Stimulated activated CD8-positive, alpha-beta memory T cell treated with anti-CD3 and anti-CD28 coated beads, Interleukin-7, amount 100 ng/mL, for 24 hours (primary cell): ENCODE measurements around the gene CYGB.
"Not testable (repeated sequence)": the region's sequence is repeated elsewhere in the genome, so short reads cannot be mapped to it uniquely, and the experiment has no call there.

Experiments
- DNase-seq: peaks from one replicate; pipeline ENCODE4 v3.0.0-alpha.2; 2020; ENCODE audit warnings: low read depth

The CYGB gene

GRCh38 chr17:76538281-76538931 is 897 bp upstream of the CYGB start:
- no peak for DNase-seq

GRCh38 chr17:76537288-76537577 is 276 bp downstream of the CYGB start:
- no peak for DNase-seq

GRCh38 chr17:76536511-76537287 is 810 bp downstream of the CYGB start:
- DNase-seq: no peak

GRCh38 chr17:76535788-76536510 is 1.6 kb downstream of the CYGB start:
- DNase-seq: no peak

- no peak for DNase-seq
Measured at GRCh38 chr17:76534831-76535732, 2.4 kb downstream of the CYGB start.

DNA sequence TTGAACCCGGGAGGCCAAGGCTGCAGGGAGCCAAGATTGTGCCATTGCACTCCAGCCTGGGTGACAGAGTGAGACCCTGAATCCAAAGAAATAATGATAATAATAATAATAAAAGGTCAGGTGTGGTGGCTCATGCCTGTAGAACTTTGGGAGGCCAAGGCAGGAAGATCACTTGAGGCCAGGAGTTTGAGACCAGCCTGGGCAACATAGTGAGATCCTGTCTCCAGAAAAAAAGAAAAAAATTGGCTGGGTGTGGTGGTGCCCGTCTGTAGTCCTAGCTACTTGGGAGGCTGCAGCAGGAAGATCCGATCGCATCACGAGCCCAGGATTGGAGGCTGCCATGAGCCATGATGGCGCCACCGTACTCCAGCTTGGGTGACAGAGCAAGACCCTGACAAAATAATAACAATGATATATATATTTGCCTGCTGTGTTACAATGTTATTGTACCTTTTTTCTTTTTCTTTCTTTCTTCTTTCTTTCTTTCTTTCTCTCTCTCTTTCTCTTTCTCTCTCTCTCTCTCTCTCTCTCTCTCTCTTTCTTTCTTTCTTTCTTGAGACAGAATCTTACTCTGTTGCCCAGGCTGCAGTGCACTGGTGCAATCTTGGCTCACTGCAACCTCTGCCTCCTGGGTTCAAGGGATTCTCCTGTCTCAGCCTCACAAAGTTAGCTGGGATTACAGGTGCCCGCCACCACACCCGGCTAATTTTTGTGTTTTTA is 3.7 kb downstream of the CYGB start:
- DNase-seq: not testable (repeated sequence)

DNA sequence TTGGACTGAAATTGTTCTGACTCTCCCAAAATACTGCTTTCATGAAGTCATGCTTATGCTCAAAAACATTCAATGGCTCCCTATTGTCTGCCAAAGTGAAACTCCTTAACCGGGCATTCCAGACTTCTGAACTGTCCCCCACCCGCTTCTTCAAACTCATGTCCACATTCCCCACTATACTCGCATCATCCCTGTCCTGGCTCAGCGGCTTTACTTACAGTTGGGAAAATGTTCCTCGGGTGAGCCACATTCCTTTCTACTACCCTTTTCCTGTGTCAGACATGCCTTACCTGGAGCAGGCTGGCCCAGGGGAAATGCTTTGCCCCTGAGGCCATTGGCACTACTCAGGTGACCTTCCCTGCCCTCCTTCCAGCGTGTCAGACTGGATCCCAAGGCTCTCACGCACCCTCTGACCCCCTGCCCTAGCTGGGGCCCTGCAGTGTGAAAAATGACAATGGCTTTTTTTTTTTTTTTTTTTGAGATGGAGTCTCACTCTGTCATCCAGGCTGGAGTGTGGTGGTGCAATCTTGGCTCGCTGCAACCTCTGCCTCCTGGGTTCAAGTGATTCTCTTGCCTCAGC is 5.3 kb downstream of the CYGB start:
- no peak for DNase-seq

- no peak for DNase-seq
Measured at GRCh38 chr17:76531486-76532038, 5.9 kb downstream of the CYGB start.

GRCh38 chr17:76530811-76531485 is 6.6 kb downstream of the CYGB start:
- no peak for DNase-seq

DNA sequence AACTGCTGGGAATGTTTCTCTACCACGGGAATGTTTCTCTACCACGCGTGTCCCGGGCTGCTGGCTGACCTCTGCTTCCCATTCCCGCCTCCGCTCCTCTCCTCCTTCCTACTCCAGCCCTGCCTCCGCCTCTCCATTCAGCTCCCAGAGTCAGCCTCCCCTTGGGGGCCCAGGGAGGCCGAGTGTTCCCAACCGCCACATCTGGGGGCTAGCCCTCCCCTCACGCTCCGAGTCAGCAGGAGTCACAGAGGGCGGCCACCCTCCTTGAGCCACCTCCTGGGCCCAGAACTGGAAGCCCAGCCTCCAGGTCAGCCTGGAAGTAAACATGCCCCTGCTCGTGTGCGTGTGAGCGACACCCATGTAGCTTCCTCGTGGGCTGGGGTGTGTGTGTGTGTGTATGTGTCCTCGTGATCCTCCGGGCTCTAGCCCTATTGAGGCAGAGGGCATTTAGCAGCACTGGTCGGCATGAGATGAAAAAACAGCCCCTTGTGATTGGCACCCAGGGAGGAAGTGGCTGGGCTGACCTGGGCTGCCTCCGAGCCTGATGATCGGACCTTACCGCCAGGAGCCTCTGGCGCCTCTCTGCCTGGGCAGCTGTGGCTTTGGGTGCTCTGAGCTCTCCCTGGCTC is 7.3 kb downstream of the CYGB start:
- no peak for DNase-seq

GRCh38 chr17:76529224-76530094 is 8.1 kb downstream of the CYGB start:
- DNase-seq: no peak

- no peak for DNase-seq
Measured at GRCh38 chr17:76528528-76529223, 8.8 kb downstream of the CYGB start.

GRCh38 chr17:76528156-76528527 is 9.4 kb downstream of the CYGB start:
- no peak for DNase-seq

- no peak for DNase-seq
Measured at GRCh38 chr17:76527430-76528111, 9.9 kb downstream of the CYGB start.

DNA sequence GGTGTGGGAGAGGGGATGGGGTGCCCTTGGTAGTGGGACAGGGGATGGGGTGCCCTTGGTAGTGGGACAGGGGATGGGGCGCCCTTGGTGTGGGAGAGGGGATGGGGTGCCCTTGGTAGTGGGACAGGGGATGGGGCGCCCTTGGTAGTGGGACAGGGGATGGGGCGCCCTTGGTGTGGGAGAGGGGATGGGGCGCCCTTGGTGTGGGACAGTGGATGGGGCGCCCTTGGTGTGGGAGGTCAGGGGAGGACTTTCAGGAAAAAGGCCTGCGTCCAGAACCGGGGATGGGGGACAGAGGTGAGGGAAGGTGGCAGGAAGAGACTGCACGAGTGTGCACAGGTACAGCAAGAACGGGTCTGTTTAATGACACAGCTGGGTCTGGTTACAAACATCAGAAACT is 10.5 kb downstream of the CYGB start:
- not testable (repeated sequence) for DNase-seq

DNA sequence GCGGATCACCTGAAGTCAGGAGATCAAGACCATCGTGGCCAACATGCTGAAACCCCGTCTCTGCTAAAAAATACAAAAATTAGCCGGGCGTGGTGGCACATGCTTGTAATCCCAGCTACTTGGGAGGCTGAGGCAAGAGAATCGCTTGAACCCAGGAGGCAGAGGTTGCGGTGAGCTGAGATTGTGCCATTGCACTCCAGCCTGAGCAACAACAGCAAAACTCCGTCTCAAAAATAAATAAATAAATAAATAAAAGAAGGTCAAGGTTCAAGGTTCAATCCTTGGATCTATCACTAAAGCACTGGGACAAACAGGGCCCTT is 12.0 kb downstream of the CYGB start:
- not testable (repeated sequence) for DNase-seq

GRCh38 chr17:76524598-76525512 is 12.7 kb downstream of the CYGB start:
- no peak for DNase-seq
